OCI-LY1 (cell line): ENCODE measurements around the gene TNS3.

Experiments used
- H2AFZ ChIP-seq: fragments of 200-600 bp; sonication (generic), shearing (Covaris generic); 2 replicates; pipeline ENCODE4 v1.6.0; 2014; ENCODE audit warnings: antibody characterized with exemption, mild to moderate bottlenecking, low read length
- H3F3A ChIP-seq: fragments of 200-600 bp; sonication (generic), shearing (Covaris generic); 2 replicates; pipeline ENCODE4 v1.6.0; 2014; ENCODE audit warnings: mild to moderate bottlenecking, antibody characterized with exemption, low read length, moderate library complexity; ENCODE audit not compliant: insufficient read depth
- H3K27ac ChIP-seq: fragments of 200-600 bp; sonication (generic); 2 replicates; pipeline ENCODE4 v1.5.1; 2014; ENCODE audit warnings: low read length, mixed run types, mild to moderate bottlenecking, low read depth; ENCODE audit not compliant: poor library complexity, severe bottlenecking
- H3K27me3 ChIP-seq: fragments of 200-600 bp; sonication (generic); 2 replicates; pipeline ENCODE4 v1.6.0; 2014; ENCODE audit warnings: antibody characterized with exemption, mild to moderate bottlenecking, low read length, moderate library complexity; ENCODE audit not compliant: insufficient read depth
- H3K36me3 ChIP-seq: fragments of 200-600 bp; sonication (generic); 2 replicates; pipeline ENCODE4 v1.6.1; 2014; ENCODE audit warnings: mild to moderate bottlenecking, antibody characterized with exemption, low read length, moderate library complexity, mixed read lengths; ENCODE audit not compliant: insufficient read depth
- H3K4me1 ChIP-seq: fragments of 200-600 bp; sonication (generic); 2 replicates; pipeline ENCODE4 v1.5.1; 2014; ENCODE audit warnings: mild to moderate bottlenecking, low read length, moderate library complexity; ENCODE audit not compliant: insufficient read depth, severe bottlenecking
- H3K4me2 ChIP-seq: fragments of 200-600 bp; sonication (generic), shearing (Covaris generic); 2 replicates; pipeline ENCODE4 v1.6.1; 2014; ENCODE audit warnings: low read length
- H3K4me3 ChIP-seq: fragments of 200-600 bp; sonication (generic); 2 replicates; pipeline ENCODE4 v1.5.1; 2014; ENCODE audit warnings: low read length, low read depth, mild to moderate bottlenecking, mixed read lengths; ENCODE audit not compliant: poor library complexity, severe bottlenecking
- H3K79me2 ChIP-seq: fragments of 200-600 bp; shearing (Covaris generic); 2 replicates; pipeline ENCODE4 v1.6.1; 2016; ENCODE audit warnings: mixed run types, low read length, mixed read lengths; ENCODE audit not compliant: insufficient read depth
- H3K9ac ChIP-seq: fragments of 200-600 bp; sonication (generic), shearing (Covaris generic); 2 replicates; pipeline ENCODE4 v1.6.1; 2014; ENCODE audit warnings: mild to moderate bottlenecking, low read length, mixed read lengths
- H3K9me2 ChIP-seq: fragments of 200-600 bp; sonication (generic), shearing (Covaris generic); 2 replicates; pipeline ENCODE4 v1.6.1; 2014; ENCODE audit warnings: low read depth, mild to moderate bottlenecking, low read length, mixed read lengths
- H3K9me3 ChIP-seq: fragments of 200-600 bp; shearing (Covaris generic); 2 replicates; pipeline ENCODE4 v1.6.1; 2014; ENCODE audit warnings: low read length, mixed read lengths
- H4K20me1 ChIP-seq: fragments of 200-600 bp; sonication (generic), shearing (Covaris generic); 2 replicates; pipeline ENCODE4 v1.6.0; 2016; ENCODE audit warnings: mild to moderate bottlenecking, low read length; ENCODE audit not compliant: insufficient read depth
- CTCF ChIP-seq: fragments of 200-600 bp; sonication (generic), shearing (Covaris generic); IDR thresholded peaks from 2 replicates; pipeline ENCODE4 v1.5.1; 2017; ENCODE audit warnings: mild to moderate bottlenecking, antibody characterized with exemption, low read length, moderate library complexity, mixed read lengths
- EZH2 ChIP-seq: fragments of 200-600 bp; sonication (generic), shearing (Covaris generic); IDR thresholded peaks from 2 replicates; pipeline ENCODE4 v1.8.0; 2017; ENCODE audit warnings: borderline replicate concordance, mixed run types, mild to moderate bottlenecking, antibody characterized with exemption, low read length, moderate library complexity, mixed read lengths

TNS3 gene

GRCh38 chr7:47568547-47568946, 13.4 kb downstream of the TNS3 start:
- TF ChIP-seq CTCF, result no peak
- TF ChIP-seq EZH2, result no peak
- H3K4me1 ChIP-seq, result peaks cover 92% of the 10 kb centered on the region
- H3K4me3 ChIP-seq, result peak overlapping the region; percentile 24
- H3K79me2 ChIP-seq, result peaks cover 66% of the 10 kb centered on the region
- H3K36me3 ChIP-seq, result peaks cover 27% of the 10 kb centered on the region; the same call in 1 of the 2 replicates
- no peaks in the 10 kb centered on the region for H3K9me3 ChIP-seq
- no peaks in the 10 kb centered on the region for H4K20me1 ChIP-seq
- no peaks in the 10 kb centered on the region for H3K27me3 ChIP-seq
- no peaks in the 10 kb centered on the region for H3K9me2 ChIP-seq
- H3K27ac ChIP-seq, result peak overlapping the region; percentile 92
- H3F3A ChIP-seq, result 0 out of 2 replicates have a peak, but pooled peaks cover 7% of the 10 kb centered on the region
- no peak overlapping the region for H2AFZ ChIP-seq
- peak overlapping the region; percentile 63 for H3K9ac ChIP-seq
- H3K4me2 ChIP-seq, result peak overlapping the region; percentile 54; the same call in 1 of the 2 replicates

GRCh38 chr7:47568056-47568455, 13.9 kb downstream of the TNS3 start:
- Histone ChIP-seq H3K9me3 (no peaks in the 10 kb centered on the region), H3K4me2 (peak overlapping the region; percentile 54), H3K9me2 (no peaks in the 10 kb centered on the region), H3K9ac (peak overlapping the region; percentile 63), H3K27ac (peak overlapping the region; percentile 92), H3K4me1 (peaks cover 88% of the 10 kb centered on the region), H4K20me1 (no peaks in the 10 kb centered on the region), H2AFZ (no peak overlapping the region), H3K4me3 (peak overlapping the region; percentile 24), H3F3A (0 out of 2 replicates have a peak, but pooled peaks cover 7% of the 10 kb centered on the region), H3K27me3 (no peaks in the 10 kb centered on the region), H3K79me2 (peaks cover 66% of the 10 kb centered on the region), H3K36me3 (peaks cover 32% of the 10 kb centered on the region; the same call in 1 of the 2 replicates)
- TF ChIP-seq EZH2 (no peak), CTCF (no peak)

GRCh38 chr7:47565640-47566250, 16.2 kb downstream of the TNS3 start:
- H3K36me3 ChIP-seq, result peaks cover 50% of the 10 kb centered on the region; the same call in 1 of the 2 replicates
- H3F3A ChIP-seq, result 0 out of 2 replicates have a peak, but pooled peaks cover 6% of the 10 kb centered on the region
- H3K79me2 ChIP-seq, result peaks cover 77% of the 10 kb centered on the region
- H3K9me3 ChIP-seq, result no peaks in the 10 kb centered on the region
- H3K27me3 ChIP-seq, result no peaks in the 10 kb centered on the region
- H2AFZ ChIP-seq, result no peak overlapping the region
- H3K9ac ChIP-seq, result no peak overlapping the region
- H3K9me2 ChIP-seq, result no peaks in the 10 kb centered on the region
- H3K27ac ChIP-seq, result peak overlapping the region; percentile 92
- no peak overlapping the region for H3K4me2 ChIP-seq
- TF ChIP-seq CTCF (no peak), EZH2 (no peak)
- no peaks in the 10 kb centered on the region for H4K20me1 ChIP-seq
- H3K4me1 ChIP-seq, result peaks cover 65% of the 10 kb centered on the region
- H3K4me3 ChIP-seq, result no peak overlapping the region
